Measurements from ENCODE around the gene WWC2.

Gene WWC2

GRCh38 chr4:183303301-183303700 is 204.2 kb downstream of the WWC2 start:
- Histone ChIP-seq H2BK120ac (ENCODE audit: low read depth, low read length) (no peak overlapping the region), H2BK15ac (replicated peaks; ENCODE audit: low read depth) (no peak overlapping the region), H4K5ac (ENCODE audit: low read length) (no peak overlapping the region), H3K56ac (ENCODE audit: low read length) (no peak overlapping the region), H3K4ac (ENCODE audit: low read depth, low read length) (no peak overlapping the region), H3K27me3 (ENCODE audit: insufficient read depth, low read length, poor library complexity) (no peaks in the 10 kb centered on the region), H3K27ac (ENCODE audit: low read depth, low read length) (no peak overlapping the region), H3K4me1 (ENCODE audit: control insufficient read depth, low read depth, low read length) (no peaks in the 10 kb centered on the region), H3K23ac (ENCODE audit: low read length) (no peak overlapping the region), H2AK5ac (ENCODE audit: low read length) (no peak overlapping the region), H4K8ac (ENCODE audit: low read depth, low read length) (no peak overlapping the region), H3K79me2 (ENCODE audit: control insufficient read depth, insufficient read depth, low read length) (no peaks in the 10 kb centered on the region), H3K4me2 (ENCODE audit: low read length) (no peak overlapping the region), H3K79me1 (ENCODE audit: low read length) (no peaks in the 10 kb centered on the region), H3K18ac (ENCODE audit: low read length) (no peak overlapping the region), H3K36me3 (ENCODE audit: control insufficient read depth, insufficient read depth, low read length) (no peaks in the 10 kb centered on the region), H3K9ac (ENCODE audit: low read length) (no peak overlapping the region), H3K4me3 (ENCODE audit: low read length) (no peak overlapping the region), H2BK5ac (ENCODE audit: low read length) (no peak overlapping the region)
- no CpG with 5 or more reads among the region's 4 CpGs for WGBS (ENCODE audit: extremely low coverage, insufficient coverage, low lambda C conversion rate)
- no peak for DNase-seq

DNA sequence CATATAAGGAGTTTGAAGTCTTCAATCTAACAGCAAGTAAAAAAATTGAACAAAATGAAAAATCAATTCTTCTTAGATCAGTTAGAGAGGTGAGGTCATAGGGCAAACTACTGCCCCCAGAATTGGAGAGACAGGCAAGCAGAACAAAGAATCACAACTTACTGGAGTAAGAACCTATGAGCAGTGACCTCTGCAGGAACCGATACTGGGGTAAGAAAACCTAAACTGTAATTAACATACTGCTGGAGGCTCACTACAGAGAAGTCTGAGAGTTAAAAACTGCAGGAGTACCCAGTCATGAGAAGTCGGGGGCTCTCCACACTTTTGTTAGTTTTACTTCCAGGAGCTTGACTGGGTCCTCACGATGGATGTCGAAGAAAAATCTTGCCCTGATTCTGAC is 205.0 kb downstream of the WWC2 start:
- no CpG with 5 or more reads among the region's 4 CpGs for WGBS (ENCODE audit: extremely low coverage, insufficient coverage, low lambda C conversion rate)
- no peak overlapping the region for H3K56ac ChIP-seq (ENCODE audit: low read length)
- H3K27me3 ChIP-seq (ENCODE audit: insufficient read depth, low read length, poor library complexity): no peaks in the 10 kb centered on the region
- H3K4me2 ChIP-seq (ENCODE audit: low read length): no peak overlapping the region
- no peaks in the 10 kb centered on the region for H3K79me2 ChIP-seq (ENCODE audit: control insufficient read depth, insufficient read depth, low read length)
- DNase-seq: no peak
- H3K4me3 ChIP-seq (ENCODE audit: low read length): no peak overlapping the region
- no peak overlapping the region for H2AK5ac ChIP-seq (ENCODE audit: low read length)
- no peak overlapping the region for H2BK5ac ChIP-seq (ENCODE audit: low read length)
- H3K4ac ChIP-seq (ENCODE audit: low read depth, low read length): no peak overlapping the region
- no peak overlapping the region for H4K5ac ChIP-seq (ENCODE audit: low read length)
- no peak overlapping the region for H2BK120ac ChIP-seq (ENCODE audit: low read depth, low read length)
- H3K23ac ChIP-seq (ENCODE audit: low read length): no peak overlapping the region
- H3K18ac ChIP-seq (ENCODE audit: low read length): no peak overlapping the region
- no peaks in the 10 kb centered on the region for H3K36me3 ChIP-seq (ENCODE audit: control insufficient read depth, insufficient read depth, low read length)
- H3K79me1 ChIP-seq (ENCODE audit: low read length): no peaks in the 10 kb centered on the region
- no peak overlapping the region for H3K9ac ChIP-seq (ENCODE audit: low read length)
- H4K8ac ChIP-seq (ENCODE audit: low read depth, low read length): no peak overlapping the region
- no peaks in the 10 kb centered on the region for H3K4me1 ChIP-seq (ENCODE audit: control insufficient read depth, low read depth, low read length)
- H3K27ac ChIP-seq (ENCODE audit: low read depth, low read length): no peak overlapping the region
- H2BK15ac ChIP-seq (replicated peaks; ENCODE audit: low read depth): no peak overlapping the region

DNA sequence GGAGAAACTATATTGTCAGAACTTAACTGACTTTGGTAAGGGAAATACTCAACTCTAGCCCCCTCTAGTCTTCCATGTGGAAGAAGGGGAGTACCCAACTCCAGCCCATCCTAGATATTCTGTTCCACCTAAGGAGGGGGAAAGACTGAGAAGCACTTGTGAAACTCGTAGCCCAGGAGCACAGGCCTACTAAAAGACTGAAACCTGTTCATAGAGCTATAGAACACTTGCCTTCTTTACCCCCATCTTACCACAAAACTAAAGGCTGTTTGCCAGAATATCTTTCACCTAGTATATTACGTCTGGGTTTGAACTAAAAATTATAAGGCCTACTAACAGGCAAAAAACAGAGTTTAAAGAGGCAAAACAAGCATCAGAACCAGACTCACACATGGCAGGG is 205.5 kb downstream of the WWC2 start:
- Histone ChIP-seq H3K18ac (ENCODE audit: low read length) (no peak overlapping the region), H2BK5ac (ENCODE audit: low read length) (no peak overlapping the region), H2BK120ac (ENCODE audit: low read depth, low read length) (no peak overlapping the region), H3K79me1 (ENCODE audit: low read length) (no peaks in the 10 kb centered on the region), H3K4ac (ENCODE audit: low read depth, low read length) (no peak overlapping the region), H3K4me3 (ENCODE audit: low read length) (no peak overlapping the region), H3K4me1 (ENCODE audit: control insufficient read depth, low read depth, low read length) (no peaks in the 10 kb centered on the region), H3K79me2 (ENCODE audit: control insufficient read depth, insufficient read depth, low read length) (no peaks in the 10 kb centered on the region), H3K27me3 (ENCODE audit: insufficient read depth, low read length, poor library complexity) (no peaks in the 10 kb centered on the region), H3K27ac (ENCODE audit: low read depth, low read length) (no peak overlapping the region), H4K5ac (ENCODE audit: low read length) (no peak overlapping the region), H3K23ac (ENCODE audit: low read length) (no peak overlapping the region), H4K8ac (ENCODE audit: low read depth, low read length) (no peak overlapping the region), H3K56ac (ENCODE audit: low read length) (no peak overlapping the region), H3K4me2 (ENCODE audit: low read length) (no peak overlapping the region), H3K9ac (ENCODE audit: low read length) (no peak overlapping the region), H2AK5ac (ENCODE audit: low read length) (no peak overlapping the region), H3K36me3 (ENCODE audit: control insufficient read depth, insufficient read depth, low read length) (no peaks in the 10 kb centered on the region), H2BK15ac (replicated peaks; ENCODE audit: low read depth) (no peak overlapping the region)
- no peak for DNase-seq
- no CpG with 5 or more reads among the region's 2 CpGs for WGBS (ENCODE audit: extremely low coverage, insufficient coverage, low lambda C conversion rate)

DNA sequence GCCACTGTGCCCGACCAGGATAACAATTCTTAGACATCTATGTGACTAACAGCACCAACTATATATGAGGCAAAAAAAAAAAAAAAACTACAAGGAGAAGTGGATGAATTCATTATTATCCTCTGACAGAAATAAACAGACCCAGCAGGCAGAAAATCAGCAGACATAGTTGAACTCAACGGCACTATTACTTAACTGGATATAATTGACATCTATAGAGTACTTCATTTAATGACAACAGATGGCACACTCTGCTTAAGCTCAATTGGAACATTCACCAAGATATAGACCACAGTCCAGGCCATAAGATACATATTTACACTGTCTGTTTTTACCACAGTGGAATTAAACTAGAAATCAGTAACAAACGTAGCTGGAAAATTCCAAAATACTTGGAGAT is 207.8 kb downstream of the WWC2 start:
- Histone ChIP-seq H4K8ac (ENCODE audit: low read depth, low read length) (no peak overlapping the region), H3K27ac (ENCODE audit: low read depth, low read length) (no peak overlapping the region), H2AK5ac (ENCODE audit: low read length) (no peak overlapping the region), H2BK15ac (replicated peaks; ENCODE audit: low read depth) (no peak overlapping the region), H3K4me2 (ENCODE audit: low read length) (no peak overlapping the region), H3K23ac (ENCODE audit: low read length) (no peak overlapping the region), H3K4me1 (ENCODE audit: control insufficient read depth, low read depth, low read length) (no peaks in the 10 kb centered on the region), H3K79me2 (ENCODE audit: control insufficient read depth, insufficient read depth, low read length) (no peaks in the 10 kb centered on the region), H2BK120ac (ENCODE audit: low read depth, low read length) (no peak overlapping the region), H4K5ac (ENCODE audit: low read length) (no peak overlapping the region), H3K27me3 (ENCODE audit: insufficient read depth, low read length, poor library complexity) (no peaks in the 10 kb centered on the region), H2BK5ac (ENCODE audit: low read length) (no peak overlapping the region), H3K56ac (ENCODE audit: low read length) (no peak overlapping the region), H3K4me3 (ENCODE audit: low read length) (no peak overlapping the region), H3K4ac (ENCODE audit: low read depth, low read length) (no peak overlapping the region), H3K9ac (ENCODE audit: low read length) (no peak overlapping the region), H3K79me1 (ENCODE audit: low read length) (no peaks in the 10 kb centered on the region), H3K36me3 (ENCODE audit: control insufficient read depth, insufficient read depth, low read length) (no peaks in the 10 kb centered on the region), H3K18ac (ENCODE audit: low read length) (no peak overlapping the region)
- WGBS (ENCODE audit: extremely low coverage, insufficient coverage, low lambda C conversion rate): no CpG with 5 or more reads among the region's 3 CpGs
- DNase-seq: no peak

- H3K79me2 ChIP-seq (ENCODE audit: control insufficient read depth, insufficient read depth, low read length): no peaks in the 10 kb centered on the region
- H4K5ac ChIP-seq (ENCODE audit: low read length): no peak overlapping the region
- H3K4me1 ChIP-seq (ENCODE audit: control insufficient read depth, low read depth, low read length): no peaks in the 10 kb centered on the region
- no peak overlapping the region for H3K18ac ChIP-seq (ENCODE audit: low read length)
- H3K9ac ChIP-seq (ENCODE audit: low read length): no peak overlapping the region
- no peak for DNase-seq
- H3K36me3 ChIP-seq (ENCODE audit: control insufficient read depth, insufficient read depth, low read length): peaks cover 3% of the 10 kb centered on the region
- H4K8ac ChIP-seq (ENCODE audit: low read depth, low read length): no peak overlapping the region
- H2BK120ac ChIP-seq (ENCODE audit: low read depth, low read length): no peak overlapping the region
- H3K27me3 ChIP-seq (ENCODE audit: insufficient read depth, low read length, poor library complexity): no peaks in the 10 kb centered on the region
- no peak overlapping the region for H2BK5ac ChIP-seq (ENCODE audit: low read length)
- no peak overlapping the region for H3K4me3 ChIP-seq (ENCODE audit: low read length)
- H2BK15ac ChIP-seq (replicated peaks; ENCODE audit: low read depth): no peak overlapping the region
- no peak overlapping the region for H2AK5ac ChIP-seq (ENCODE audit: low read length)
- no peak overlapping the region for H3K56ac ChIP-seq (ENCODE audit: low read length)
- no peak overlapping the region for H3K4me2 ChIP-seq (ENCODE audit: low read length)
- H3K79me1 ChIP-seq (ENCODE audit: low read length): no peaks in the 10 kb centered on the region
- H3K4ac ChIP-seq (ENCODE audit: low read depth, low read length): no peak overlapping the region
- H3K23ac ChIP-seq (ENCODE audit: low read length): no peak overlapping the region
- no CpG with 5 or more reads among the region's 5 CpGs for WGBS (ENCODE audit: extremely low coverage, insufficient coverage, low lambda C conversion rate)
- no peak overlapping the region for H3K27ac ChIP-seq (ENCODE audit: low read depth, low read length)
These were observed 213.8 kb downstream of the WWC2 start for GRCh38 chr4:183312841-183313240.

GRCh38 chr4:183314336-183314735 is 215.3 kb downstream of the WWC2 start:
- H3K79me2 ChIP-seq (ENCODE audit: control insufficient read depth, insufficient read depth, low read length): no peaks in the 10 kb centered on the region
- H2AK5ac ChIP-seq (ENCODE audit: low read length): no peak overlapping the region
- H4K8ac ChIP-seq (ENCODE audit: low read depth, low read length): no peak overlapping the region
- H2BK5ac ChIP-seq (ENCODE audit: low read length): no peak overlapping the region
- no peak overlapping the region for H3K27ac ChIP-seq (ENCODE audit: low read depth, low read length)
- H2BK15ac ChIP-seq (replicated peaks; ENCODE audit: low read depth): no peak overlapping the region
- no peak overlapping the region for H3K4me2 ChIP-seq (ENCODE audit: low read length)
- no peak overlapping the region for H3K9ac ChIP-seq (ENCODE audit: low read length)
- no peaks in the 10 kb centered on the region for H3K4me1 ChIP-seq (ENCODE audit: control insufficient read depth, low read depth, low read length)
- H3K56ac ChIP-seq (ENCODE audit: low read length): no peak overlapping the region
- peaks cover 3% of the 10 kb centered on the region for H3K36me3 ChIP-seq (ENCODE audit: control insufficient read depth, insufficient read depth, low read length)
- no peak overlapping the region for H3K23ac ChIP-seq (ENCODE audit: low read length)
- H2BK120ac ChIP-seq (ENCODE audit: low read depth, low read length): no peak overlapping the region
- H3K79me1 ChIP-seq (ENCODE audit: low read length): no peaks in the 10 kb centered on the region
- no peaks in the 10 kb centered on the region for H3K27me3 ChIP-seq (ENCODE audit: insufficient read depth, low read length, poor library complexity)
- no peak overlapping the region for H3K4ac ChIP-seq (ENCODE audit: low read depth, low read length)
- WGBS (ENCODE audit: extremely low coverage, insufficient coverage, low lambda C conversion rate): no CpG with 5 or more reads among the region's 15 CpGs
- no peak overlapping the region for H3K4me3 ChIP-seq (ENCODE audit: low read length)
- H3K18ac ChIP-seq (ENCODE audit: low read length): no peak overlapping the region
- no peak overlapping the region for H4K5ac ChIP-seq (ENCODE audit: low read length)
- DNase-seq: no peak

Data from mesendoderm (in vitro differentiated cells).